ENCODE results near the gene COL5A1. TPM values are rescaled to one million over a fixed set of nuclear protein-coding genes. Genes with fewer than 3 reads are reported as not detected.

Gene COL5A1
- total RNA-seq, 1 experiment from 2014 or later: 9.5 TPM

DNA sequence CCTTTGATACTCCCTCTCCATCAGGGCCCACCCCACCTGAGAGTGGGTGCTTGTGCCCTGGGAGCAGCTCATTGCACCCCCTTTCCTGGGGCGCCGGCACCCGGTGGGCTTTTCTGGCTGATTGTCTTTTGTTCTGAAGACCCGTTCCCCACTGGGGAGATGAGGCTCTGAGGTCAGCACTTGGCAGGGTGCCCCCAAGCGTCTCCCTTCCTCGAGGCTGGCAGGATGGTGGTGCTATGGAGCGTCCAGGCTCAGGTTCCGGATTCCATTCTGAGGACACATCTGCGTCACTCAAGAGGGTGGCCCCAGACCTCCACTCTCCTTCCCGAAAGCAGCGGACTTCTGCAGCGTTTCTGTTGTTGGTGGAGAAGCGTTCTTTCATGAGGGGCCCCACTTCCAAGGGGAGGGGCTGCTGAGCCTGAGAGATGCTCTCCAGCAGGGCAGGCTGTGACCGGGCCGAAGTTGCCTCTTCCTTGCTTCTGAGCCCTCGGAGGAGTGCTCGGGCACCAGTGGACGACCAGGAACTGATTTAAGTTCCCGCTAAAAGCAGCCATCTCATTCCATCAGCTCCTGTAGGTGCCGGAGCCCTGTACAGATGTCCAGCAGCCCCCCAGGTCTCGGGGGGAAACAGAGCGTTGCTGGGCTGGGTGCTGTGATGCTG lies 42.2 kb downstream of the COL5A1 start:
- H3K27ac ChIP-seq (ENCODE audit: insufficient read length, low read depth, low read length): no peak overlapping the region
- WGBS (ENCODE audit: extremely low coverage, insufficient read length, low lambda C conversion rate): no CpG with 5 or more reads among the region's 22 CpGs
- no peak for TF ChIP-seq CTCF (conservative IDR thresholded peaks at IDR 0.05)

More for the DNA sequence above, 42.2 kb downstream of the COL5A1 start:
- no peak overlapping the region for H2BK15ac ChIP-seq (ENCODE audit: low read depth, low read length)
- H3K4ac ChIP-seq (ENCODE audit: low read depth, low read length): no peak overlapping the region
- H3T11ph ChIP-seq (ENCODE audit: low read length): no peak overlapping the region
- no peaks in the 10 kb centered on the region for H4K20me1 ChIP-seq (ENCODE audit: control insufficient read depth, insufficient read depth, insufficient read length)
- no peak overlapping the region for H3K4me2 ChIP-seq (ENCODE audit: insufficient read depth, insufficient read length, low read length)
- no peaks in the 10 kb centered on the region for H3K4me1 ChIP-seq (ENCODE audit: insufficient read depth, low read length)
- H3K18ac ChIP-seq (ENCODE audit: insufficient read length, low read depth, low read length): no peak overlapping the region
- no peaks in the 10 kb centered on the region for H3K79me2 ChIP-seq (ENCODE audit: insufficient read depth, low read length)
- Mint-ChIP-seq H3K27me3 (ENCODE audit: low read depth) (no peaks in the 10 kb centered on the region), H3K36me3 (ENCODE audit: insufficient read depth in 1 of 3, low read depth in 3 of 3) (peaks cover 0 to 2% (median 2%) of the 10 kb centered on the region in 3 experiments; a peak in 2 of 7 replicates), H3K4me1 (peaks cover 2% of the 10 kb centered on the region in 2 experiments), H3K9me3 (no peaks in the 10 kb centered on the region; a peak in 2 of 5 replicates), H3K4me3 (no peak overlapping the region), H3K27ac (no peak overlapping the region)
- H4K91ac ChIP-seq (ENCODE audit: insufficient read length, low read depth, low read length): no peak overlapping the region
- no peak overlapping the region for H2AK5ac ChIP-seq (ENCODE audit: insufficient read length, low read length)
- H2AFZ ChIP-seq (ENCODE audit: low read length): no peak overlapping the region
- no peak overlapping the region for H4K5ac ChIP-seq (ENCODE audit: insufficient read length, low read depth, low read length)
- no peak overlapping the region for H4K8ac ChIP-seq (replicated peaks; ENCODE audit: insufficient read length, low read depth, low read length)
- H3K23me2 ChIP-seq (ENCODE audit: insufficient read length, low read depth, low read length, poor library complexity, severe bottlenecking): no peaks in the 10 kb centered on the region
- no peak overlapping the region for H3K9ac ChIP-seq (ENCODE audit: extremely low read depth, insufficient read length, low read length)
- no peak overlapping the region for H2BK12ac ChIP-seq (ENCODE audit: insufficient read length, low read depth, low read length)
- H2BK120ac ChIP-seq (ENCODE audit: low read depth, low read length, poor library complexity, severe bottlenecking): no peak overlapping the region
- H2BK5ac ChIP-seq (ENCODE audit: insufficient read length, low read length): no peak overlapping the region
- H3K9me3 ChIP-seq (ENCODE audit: control insufficient read depth, low read depth, low read length): no peaks in the 10 kb centered on the region
- H3K79me1 ChIP-seq (ENCODE audit: insufficient read depth, low read depth, low read length, poor library complexity, severe bottlenecking): no peaks in the 10 kb centered on the region
- 0 out of 2 replicates have a peak, but pooled peaks cover 2% of the 10 kb centered on the region for H3K27me3 ChIP-seq (ENCODE audit: insufficient read depth, low read length)
- DNase-seq: no peak
- H3K56ac ChIP-seq (ENCODE audit: insufficient read length, low read depth, low read length): no peak overlapping the region
- H3K23ac ChIP-seq (ENCODE audit: insufficient read length, low read depth, low read length): no peak overlapping the region
- no peak overlapping the region for H3K14ac ChIP-seq (ENCODE audit: insufficient read depth, low read length)
- H2BK20ac ChIP-seq (ENCODE audit: low read depth, low read length, poor library complexity, severe bottlenecking): no peak overlapping the region
